Activated T-cell treated with anti-CD3 and anti-CD28 coated beads, Interleukin-2, amount 50 U/mL, for 72 hours (primary cell): ENCODE data around the gene COBL. TPM values are rescaled to one million over a fixed set of nuclear protein-coding genes. Genes with fewer than 3 reads are reported as not detected.

Experiments
- ATAC-seq, 2 donors: fragments of 150-1000 bp; cut with Tn5 transposase; replicated peaks in 1 of 2; 2 replicates each; pipeline ENCODE4 v1.10.0; 2021; ENCODE audit warnings: moderate library complexity in 2 of 2, mild to moderate bottlenecking in 1 of 2
- DNase-seq, 2 donors: peaks; one replicate each; pipeline ENCODE4 v3.0.0; 2021 to 2022; ENCODE audit warnings: mixed read lengths in 1 of 2
- H3K27ac Mint-ChIP-seq: one replicate; pipeline ENCODE4 v1.8.0; 2022; ENCODE audit warnings: mild to moderate bottlenecking, moderate library complexity, mixed read lengths
- H3K27me3 Mint-ChIP-seq: one replicate; pipeline ENCODE4 v1.8.0; 2022; ENCODE audit warnings: low read depth, mixed read lengths
- H3K36me3 Mint-ChIP-seq, 2 donors: one replicate each; pipeline ENCODE4 v1.8.0; 2022; ENCODE audit warnings: mixed read lengths in 2 of 2, mild to moderate bottlenecking in 1 of 2; ENCODE audit not compliant: insufficient read depth in 2 of 2
- H3K4me1 Mint-ChIP-seq: one replicate; pipeline ENCODE4 v1.8.0; 2022; ENCODE audit warnings: low read depth, mixed read lengths
- H3K4me3 Mint-ChIP-seq, 2 donors: one replicate each; pipeline ENCODE4 v1.8.0; 2022; ENCODE audit warnings: mild to moderate bottlenecking in 2 of 2, mixed read lengths in 2 of 2, moderate library complexity in 2 of 2
- H3K9me3 Mint-ChIP-seq, 2 donors: one replicate each; pipeline ENCODE4 v1.8.0; 2022; ENCODE audit warnings: mixed read lengths in 2 of 2
- total RNA-seq, 2 donors: library from RNA; stranded (reverse); gene quantifications; one replicate each; pipeline ENCODE4 v1.2.3, GENCODE V29; 2022

Gene COBL
- total RNA-seq, 2 donors from 2014 or later: not detected

DNA sequence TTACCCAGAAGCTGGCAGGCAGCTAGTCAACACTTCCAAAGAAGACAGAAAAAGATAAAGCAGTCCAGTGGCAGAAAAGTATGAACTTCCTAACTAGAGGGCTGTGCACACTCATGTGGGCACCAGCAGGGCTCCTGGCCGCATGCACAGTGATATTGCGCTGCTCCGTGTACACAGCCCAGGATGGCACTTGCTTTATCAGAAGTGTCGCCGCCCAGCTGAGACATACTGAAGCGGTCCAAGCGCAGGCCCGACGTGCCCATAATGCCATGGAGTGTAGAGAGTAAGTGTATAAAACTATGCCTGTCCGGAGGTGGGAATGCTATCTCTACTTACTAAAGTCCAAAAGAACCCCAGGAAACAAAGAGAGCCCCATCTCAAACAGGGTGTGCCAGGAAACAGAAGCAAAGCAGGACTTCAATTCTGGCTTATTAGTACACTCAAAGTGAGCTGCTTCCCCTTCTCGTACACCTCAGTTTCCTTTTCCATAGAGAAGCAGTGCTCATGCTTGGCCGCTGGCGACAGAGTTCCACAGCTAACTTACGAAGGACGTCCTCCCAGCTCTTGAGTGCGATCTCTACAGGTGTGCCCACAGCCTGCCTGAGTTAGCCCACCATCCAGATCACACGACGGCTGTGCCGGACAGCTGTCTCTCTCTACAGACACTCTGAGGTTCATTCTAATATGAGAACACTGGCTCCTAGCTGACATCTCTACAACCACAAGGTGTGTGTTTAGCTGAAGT is 234.3 kb downstream of the COBL start:
- no peaks in the 10 kb centered on the region for H3K27me3 Mint-ChIP-seq
- H3K27ac Mint-ChIP-seq: no peak overlapping the region
- ATAC-seq: no peak
- no peaks in the 10 kb centered on the region for H3K9me3 Mint-ChIP-seq
- no peak for DNase-seq
- no peaks in the 10 kb centered on the region for H3K4me1 Mint-ChIP-seq
- no peak overlapping the region for H3K4me3 Mint-ChIP-seq
- no peaks in the 10 kb centered on the region for H3K36me3 Mint-ChIP-seq

DNA sequence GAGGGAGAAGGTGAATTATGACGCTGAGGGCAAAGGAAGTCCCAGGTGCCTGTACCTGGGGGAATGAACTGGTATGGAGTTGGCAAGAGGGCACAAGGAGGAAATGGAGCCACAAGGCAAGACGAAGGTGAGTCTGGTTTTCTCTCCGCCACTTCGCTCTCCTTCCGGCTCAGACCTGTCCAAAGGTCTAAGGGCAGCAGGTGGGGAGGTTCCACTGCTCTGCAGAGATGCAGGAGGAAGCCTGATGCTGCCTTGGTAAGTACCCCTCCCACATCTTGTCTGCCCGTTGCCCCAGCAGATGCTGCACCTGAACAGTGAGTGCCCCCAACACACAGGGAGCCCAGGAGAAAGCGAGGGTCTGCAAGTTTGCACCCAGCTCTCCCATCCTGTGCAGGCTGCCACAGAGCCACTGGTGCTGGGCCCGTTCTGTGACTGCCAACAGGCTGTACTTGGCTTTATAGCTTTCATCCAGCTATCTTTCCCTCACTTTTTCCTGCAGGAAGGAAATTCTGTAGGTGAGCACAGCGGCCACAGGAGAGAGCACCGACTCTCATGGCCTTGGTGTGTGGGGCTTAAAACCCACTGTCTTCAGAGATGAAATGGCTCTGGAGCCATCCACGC is 235.2 kb downstream of the COBL start:
- ATAC-seq (no peak), DNase-seq (no peak)
- Mint-ChIP-seq H3K4me1 (no peaks in the 10 kb centered on the region), H3K36me3 (no peaks in the 10 kb centered on the region), H3K27me3 (no peaks in the 10 kb centered on the region), H3K9me3 (no peaks in the 10 kb centered on the region), H3K27ac (no peak overlapping the region), H3K4me3 (no peak overlapping the region)

DNA sequence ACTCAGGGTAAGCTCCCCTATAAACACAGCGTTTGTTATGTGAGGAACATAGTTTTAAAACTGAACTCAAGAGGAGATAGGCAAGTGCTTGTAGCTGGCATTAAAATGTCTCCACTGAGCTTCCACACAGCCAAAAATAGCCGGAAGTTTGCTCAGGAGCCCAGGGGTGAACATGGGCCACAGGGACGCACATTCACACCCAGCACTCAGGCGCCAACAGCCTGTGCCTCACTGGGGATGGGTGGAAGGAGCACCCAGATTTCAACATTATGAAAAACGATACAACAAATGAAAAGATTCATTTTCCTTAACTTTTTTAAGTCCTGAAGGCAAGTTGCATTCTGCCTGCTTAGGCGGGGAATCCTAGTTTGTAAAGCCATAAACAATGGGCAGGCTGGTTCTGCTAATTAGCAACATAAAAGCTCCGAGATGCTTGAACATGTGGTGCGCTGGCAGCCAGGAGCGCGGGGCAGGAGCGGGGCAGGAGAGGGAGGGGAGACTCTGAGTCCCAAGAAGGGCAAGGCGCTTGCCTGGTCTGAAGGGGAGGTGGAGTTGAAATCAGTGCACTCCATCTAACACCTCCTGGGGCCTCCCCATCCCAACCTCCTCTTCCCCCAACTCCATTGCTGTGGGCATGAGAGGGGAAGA is 235.9 kb downstream of the COBL start:
- H3K27ac Mint-ChIP-seq: no peak overlapping the region
- no peak for DNase-seq
- no peaks in the 10 kb centered on the region for H3K4me1 Mint-ChIP-seq
- no peak overlapping the region for H3K4me3 Mint-ChIP-seq
- H3K36me3 Mint-ChIP-seq: no peaks in the 10 kb centered on the region
- no peaks in the 10 kb centered on the region for H3K27me3 Mint-ChIP-seq
- H3K9me3 Mint-ChIP-seq: no peaks in the 10 kb centered on the region
- no peak for ATAC-seq

DNA sequence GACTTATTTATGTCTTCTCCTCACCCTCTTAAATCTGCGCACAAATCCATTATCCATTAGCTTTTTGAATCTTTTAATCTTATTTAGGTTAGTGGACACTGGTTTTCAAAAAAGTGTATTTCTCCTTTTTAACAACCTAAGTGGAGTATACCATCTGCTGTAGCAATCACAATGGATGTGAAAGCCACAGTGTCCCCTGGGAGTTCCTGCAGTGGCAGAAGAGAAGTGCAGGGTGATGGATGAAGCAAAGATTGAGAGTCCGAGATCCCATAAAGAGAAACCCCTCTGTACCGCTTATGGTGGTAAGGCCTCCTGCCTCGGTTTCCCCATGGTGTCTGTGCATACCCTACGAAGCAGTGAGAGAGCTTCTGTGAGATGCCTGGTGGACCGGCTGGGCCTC is 236.4 kb downstream of the COBL start:
- DNase-seq (no peak), ATAC-seq (no peak)
- Mint-ChIP-seq H3K4me3 (no peak overlapping the region), H3K27ac (no peak overlapping the region), H3K9me3 (no peaks in the 10 kb centered on the region), H3K36me3 (no peaks in the 10 kb centered on the region), H3K27me3 (no peaks in the 10 kb centered on the region), H3K4me1 (no peaks in the 10 kb centered on the region)

- H3K4me1 Mint-ChIP-seq: no peaks in the 10 kb centered on the region
- H3K4me3 Mint-ChIP-seq: no peak overlapping the region
- H3K27ac Mint-ChIP-seq: no peak overlapping the region
- DNase-seq (no peak), ATAC-seq (no peak)
- no peaks in the 10 kb centered on the region for H3K36me3 Mint-ChIP-seq
- H3K9me3 Mint-ChIP-seq: no peaks in the 10 kb centered on the region
- H3K27me3 Mint-ChIP-seq: no peaks in the 10 kb centered on the region
These were observed 237.1 kb downstream of the COBL start for GRCh38 chr7:51079494-51079893.

DNA sequence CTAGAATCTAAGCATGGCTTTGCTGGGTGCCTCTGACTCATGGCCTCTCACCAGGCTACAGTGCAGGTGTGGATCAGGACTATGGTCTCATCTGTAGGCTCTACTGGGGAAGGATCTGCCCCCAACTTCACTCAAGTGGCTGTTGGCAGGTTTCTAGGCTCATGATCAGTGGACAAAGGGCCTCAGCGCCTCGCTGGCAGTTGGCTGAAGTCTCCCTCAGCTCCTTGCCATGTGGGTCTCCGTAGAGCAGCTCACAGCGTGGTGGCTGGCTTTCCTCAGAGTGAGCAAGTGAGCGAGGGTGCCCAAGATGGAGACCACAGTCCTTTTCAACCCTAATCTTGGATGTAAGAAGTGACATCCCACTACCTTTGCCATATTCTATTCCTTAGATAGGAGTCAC is 238.0 kb downstream of the COBL start:
- Mint-ChIP-seq H3K27ac (no peak overlapping the region), H3K4me3 (no peak overlapping the region), H3K4me1 (no peaks in the 10 kb centered on the region), H3K36me3 (no peaks in the 10 kb centered on the region), H3K27me3 (no peaks in the 10 kb centered on the region), H3K9me3 (no peaks in the 10 kb centered on the region)
- no peak for DNase-seq
- no peak for ATAC-seq

DNA sequence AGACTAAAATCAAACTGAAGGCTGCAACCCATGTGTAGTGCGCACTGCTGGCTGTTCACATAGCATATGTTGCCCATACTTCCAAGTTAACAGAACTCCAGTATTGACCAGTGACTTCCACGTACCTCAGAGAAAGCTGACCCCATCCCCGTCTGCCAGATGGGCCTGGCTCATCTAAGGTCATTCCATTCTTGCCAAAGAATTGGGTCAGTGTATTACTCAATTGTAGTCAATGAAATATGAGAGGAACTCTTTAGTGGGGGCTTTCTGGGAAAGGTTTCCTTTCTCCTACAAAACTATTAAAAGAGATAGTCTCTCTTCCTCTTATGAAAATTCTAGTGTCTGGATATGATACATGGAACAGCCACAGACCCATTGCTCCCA is 238.6 kb downstream of the COBL start:
- Mint-ChIP-seq H3K27me3 (no peaks in the 10 kb centered on the region), H3K4me1 (no peaks in the 10 kb centered on the region), H3K36me3 (no peaks in the 10 kb centered on the region), H3K9me3 (no peaks in the 10 kb centered on the region), H3K27ac (no peak overlapping the region), H3K4me3 (no peak overlapping the region)
- DNase-seq: no peak
- ATAC-seq: no peak

DNA sequence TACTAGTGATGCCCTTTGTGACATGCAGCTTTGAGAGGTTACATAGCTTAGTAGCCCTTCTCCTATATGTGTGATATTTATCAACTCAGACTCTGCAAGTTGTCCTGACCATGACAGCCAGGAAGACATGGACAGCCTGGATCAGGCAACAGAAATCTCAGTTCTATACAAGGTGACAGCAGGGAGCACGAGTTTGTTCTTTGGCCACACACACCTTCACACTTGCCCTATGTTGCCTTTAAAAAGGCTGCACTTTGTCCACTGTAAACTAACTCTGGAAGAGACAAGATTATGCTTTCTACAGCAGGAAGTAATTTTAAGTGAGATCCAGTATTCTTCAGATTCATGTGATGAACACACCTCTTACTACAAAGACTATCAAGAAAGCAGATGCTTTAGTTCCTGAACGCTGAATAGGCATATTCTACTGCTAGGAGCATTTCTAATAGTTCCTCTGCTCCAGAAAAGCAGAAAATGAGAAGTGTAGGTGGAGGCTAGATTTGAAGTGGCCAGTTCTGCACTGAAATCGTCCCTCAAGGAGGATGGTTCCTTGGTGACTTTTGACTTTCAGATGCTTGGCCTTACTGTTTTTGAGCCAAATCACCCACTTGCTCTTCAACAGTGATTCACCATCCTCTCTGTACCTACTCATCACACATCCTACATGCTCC is 239.2 kb downstream of the COBL start:
- no peaks in the 10 kb centered on the region for H3K36me3 Mint-ChIP-seq
- no peaks in the 10 kb centered on the region for H3K27me3 Mint-ChIP-seq
- no peak overlapping the region for H3K27ac Mint-ChIP-seq
- ATAC-seq (no peak), DNase-seq (no peak)
- no peak overlapping the region for H3K4me3 Mint-ChIP-seq
- no peaks in the 10 kb centered on the region for H3K4me1 Mint-ChIP-seq
- no peaks in the 10 kb centered on the region for H3K9me3 Mint-ChIP-seq

GRCh38 chr7:51075681-51076580 is 240.7 kb downstream of the COBL start:
- DNase-seq (no peak), ATAC-seq (no peak)
- Mint-ChIP-seq H3K4me3 (no peak overlapping the region), H3K9me3 (no peaks in the 10 kb centered on the region), H3K36me3 (no peaks in the 10 kb centered on the region), H3K27me3 (no peaks in the 10 kb centered on the region), H3K27ac (no peak overlapping the region), H3K4me1 (peaks cover 4% of the 10 kb centered on the region)

DNA sequence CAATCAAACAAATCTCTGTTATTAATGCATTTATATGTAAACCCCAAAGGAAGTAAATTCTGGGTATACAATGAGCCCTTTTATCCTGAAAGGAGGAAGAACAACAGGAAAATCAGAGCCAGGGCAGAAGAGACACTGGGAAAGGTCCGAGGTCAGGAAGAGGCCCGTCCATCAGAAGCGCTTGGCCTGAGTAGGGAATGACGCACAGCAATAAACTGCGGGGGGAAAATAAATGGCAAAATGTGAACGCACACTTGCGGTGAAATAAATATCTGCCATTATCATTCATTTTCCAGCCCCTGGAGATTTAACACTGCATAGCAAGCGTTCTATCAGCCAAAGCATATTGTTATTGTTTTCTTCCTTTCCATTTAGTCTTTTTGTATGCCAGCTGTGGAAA is 243.4 kb downstream of the COBL start:
- DNase-seq (no peak), ATAC-seq (no peak)
- Mint-ChIP-seq H3K4me3 (no peak overlapping the region), H3K4me1 (peaks cover 4% of the 10 kb centered on the region), H3K27me3 (no peaks in the 10 kb centered on the region), H3K36me3 (no peaks in the 10 kb centered on the region), H3K27ac (no peak overlapping the region), H3K9me3 (no peaks in the 10 kb centered on the region)

DNA sequence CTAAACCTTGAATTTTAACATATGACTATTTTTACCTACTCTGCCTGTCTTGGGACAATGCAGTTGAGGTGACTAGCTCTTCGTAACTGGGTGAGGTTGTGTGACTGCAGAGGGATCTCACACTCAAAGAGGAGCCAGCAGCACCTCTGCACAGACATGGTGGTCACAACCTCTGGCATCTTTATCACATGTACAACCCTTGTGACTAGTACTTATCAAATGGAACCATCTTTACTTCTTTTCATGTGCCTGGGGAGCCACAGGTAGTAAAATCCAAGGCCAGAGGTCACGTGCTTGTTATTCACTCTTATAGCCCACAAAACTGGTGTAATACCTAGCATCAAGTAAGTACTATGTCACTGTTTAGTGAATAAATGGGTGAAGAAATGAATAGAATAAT is 244.3 kb downstream of the COBL start:
- Mint-ChIP-seq H3K27ac (no peak overlapping the region), H3K36me3 (no peaks in the 10 kb centered on the region), H3K27me3 (no peaks in the 10 kb centered on the region), H3K9me3 (no peaks in the 10 kb centered on the region), H3K4me3 (no peak overlapping the region), H3K4me1 (peaks cover 4% of the 10 kb centered on the region)
- no peak for ATAC-seq
- no peak for DNase-seq

DNA sequence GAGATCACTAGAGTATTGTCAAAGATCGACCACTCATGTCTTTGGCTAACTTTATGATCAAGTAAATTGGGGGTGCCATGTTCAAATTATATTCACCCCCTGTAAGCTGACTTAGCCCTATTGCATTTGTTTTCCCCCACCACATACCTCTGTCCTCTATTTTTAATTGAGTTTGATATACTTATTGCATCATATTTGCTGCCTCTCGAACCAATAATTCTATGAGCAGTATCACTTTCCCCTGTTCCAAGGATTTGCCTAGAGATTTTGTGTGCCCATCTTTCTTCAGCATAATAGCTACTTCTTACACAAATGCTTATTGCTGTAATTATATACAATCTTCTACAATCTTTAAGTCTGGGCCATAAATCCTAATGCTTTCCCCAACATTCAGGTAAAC is 245.2 kb downstream of the COBL start:
- no peak for ATAC-seq
- H3K4me1 Mint-ChIP-seq: peaks cover 4% of the 10 kb centered on the region
- no peak for DNase-seq
- H3K27ac Mint-ChIP-seq: no peak overlapping the region
- H3K27me3 Mint-ChIP-seq: no peaks in the 10 kb centered on the region
- H3K9me3 Mint-ChIP-seq: no peaks in the 10 kb centered on the region
- no peaks in the 10 kb centered on the region for H3K36me3 Mint-ChIP-seq
- no peak overlapping the region for H3K4me3 Mint-ChIP-seq

DNA sequence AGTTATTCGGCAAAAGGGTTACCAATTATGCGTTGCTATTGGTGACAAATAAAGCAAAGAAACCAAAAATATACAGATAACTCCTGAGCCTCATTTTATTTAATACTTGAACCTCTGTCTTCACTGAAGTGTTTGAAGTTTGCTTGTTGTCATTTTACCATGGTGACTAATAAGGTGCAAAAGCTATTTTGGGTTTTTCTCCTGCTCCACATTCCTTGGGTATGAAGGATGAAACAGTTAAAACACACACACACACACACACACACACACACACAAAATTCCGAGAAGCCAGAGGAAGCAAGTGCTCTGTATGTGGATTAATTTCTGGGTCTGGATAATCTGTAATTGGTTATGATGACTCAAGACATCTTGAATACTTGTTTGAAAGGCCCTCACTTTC is 246.5 kb downstream of the COBL start:
- DNase-seq (no peak), ATAC-seq (no peak)
- H3K4me3 Mint-ChIP-seq: no peak overlapping the region
- H3K9me3 Mint-ChIP-seq: no peaks in the 10 kb centered on the region
- peaks cover 4% of the 10 kb centered on the region for H3K4me1 Mint-ChIP-seq
- H3K27me3 Mint-ChIP-seq: no peaks in the 10 kb centered on the region
- no peak overlapping the region for H3K27ac Mint-ChIP-seq
- H3K36me3 Mint-ChIP-seq: no peaks in the 10 kb centered on the region
